ENCODE measurements around the gene BAIAP2L2. TPM values are rescaled to one million over a fixed set of nuclear protein-coding genes. Genes with fewer than 3 reads are reported as not detected.
"Not testable (repeated sequence)": the region's sequence is repeated elsewhere in the genome, so short reads cannot be mapped to it uniquely, and the experiment has no call there.

BAIAP2L2 gene
- total RNA-seq, 2 donors from 2014 or later: 59.1 to 76.6 TPM

DNA sequence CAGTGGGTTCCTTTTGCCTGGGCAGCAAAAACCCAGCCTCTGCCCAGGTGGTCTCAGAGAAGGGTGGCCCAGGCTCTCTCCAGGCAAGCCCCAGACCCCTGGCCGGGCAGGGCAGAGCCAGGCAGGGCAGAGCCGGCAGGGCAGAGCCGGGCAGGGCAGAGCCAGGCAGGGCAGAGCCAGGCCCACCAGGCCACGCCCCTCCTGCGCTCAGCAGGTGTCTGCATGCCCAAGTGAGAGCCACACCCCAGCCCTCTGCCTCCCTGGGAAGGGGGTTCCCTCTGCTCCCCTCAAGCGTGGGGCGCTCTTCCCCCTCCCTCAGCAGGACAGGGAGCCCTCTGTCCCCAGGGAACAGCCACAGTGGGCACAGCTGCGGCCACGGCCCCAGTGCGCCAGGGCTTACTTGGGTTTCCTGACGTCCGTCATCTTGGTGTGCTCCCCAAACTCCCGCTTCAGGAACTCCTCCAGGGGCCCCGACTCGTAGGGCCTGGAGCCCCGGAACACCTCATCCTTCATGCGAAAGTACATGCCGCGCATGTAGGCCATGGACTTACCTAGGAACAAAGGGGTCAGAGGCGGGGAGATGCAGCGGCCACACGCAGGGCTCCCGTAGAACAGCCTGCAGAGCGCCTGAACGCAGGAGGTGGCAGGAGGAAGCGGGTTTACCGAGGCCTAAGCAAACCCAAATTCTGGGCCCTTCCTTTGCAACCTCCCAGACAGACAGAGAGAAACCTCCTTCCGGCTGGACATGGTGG, 10.1 kb upstream of the BAIAP2L2 start:
- H3K27ac ChIP-seq: no peak overlapping the region
- intact Hi-C loops (cut with DNase I): no loop called here
- H3K4me3 ChIP-seq: no peak overlapping the region
- TF ChIP-seq, protein P1, sequence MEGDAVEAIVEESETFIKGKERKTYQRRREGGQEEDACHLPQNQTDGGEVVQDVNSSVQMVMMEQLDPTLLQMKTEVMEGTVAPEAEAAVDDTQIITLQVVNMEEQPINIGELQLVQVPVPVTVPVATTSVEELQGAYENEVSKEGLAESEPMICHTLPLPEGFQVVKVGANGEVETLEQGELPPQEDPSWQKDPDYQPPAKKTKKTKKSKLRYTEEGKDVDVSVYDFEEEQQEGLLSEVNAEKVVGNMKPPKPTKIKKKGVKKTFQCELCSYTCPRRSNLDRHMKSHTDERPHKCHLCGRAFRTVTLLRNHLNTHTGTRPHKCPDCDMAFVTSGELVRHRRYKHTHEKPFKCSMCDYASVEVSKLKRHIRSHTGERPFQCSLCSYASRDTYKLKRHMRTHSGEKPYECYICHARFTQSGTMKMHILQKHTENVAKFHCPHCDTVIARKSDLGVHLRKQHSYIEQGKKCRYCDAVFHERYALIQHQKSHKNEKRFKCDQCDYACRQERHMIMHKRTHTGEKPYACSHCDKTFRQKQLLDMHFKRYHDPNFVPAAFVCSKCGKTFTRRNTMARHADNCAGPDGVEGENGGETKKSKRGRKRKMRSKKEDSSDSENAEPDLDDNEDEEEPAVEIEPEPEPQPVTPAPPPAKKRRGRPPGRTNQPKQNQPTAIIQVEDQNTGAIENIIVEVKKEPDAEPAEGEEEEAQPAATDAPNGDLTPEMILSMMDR (IDR thresholded peaks at IDR 0.05): no peak
- no peaks in the 10 kb centered on the region for H3K9me3 ChIP-seq
- DNase-seq: peak; percentile 52
- no peaks in the 10 kb centered on the region for H3K27me3 ChIP-seq
- peaks cover 7% of the 10 kb centered on the region for H3K4me1 ChIP-seq
- H3K36me3 ChIP-seq: no peaks in the 10 kb centered on the region
- no peak overlapping the region for H3K9ac ChIP-seq (ENCODE audit: low read depth in 2 of 2, low read length in 2 of 2)

DNA sequence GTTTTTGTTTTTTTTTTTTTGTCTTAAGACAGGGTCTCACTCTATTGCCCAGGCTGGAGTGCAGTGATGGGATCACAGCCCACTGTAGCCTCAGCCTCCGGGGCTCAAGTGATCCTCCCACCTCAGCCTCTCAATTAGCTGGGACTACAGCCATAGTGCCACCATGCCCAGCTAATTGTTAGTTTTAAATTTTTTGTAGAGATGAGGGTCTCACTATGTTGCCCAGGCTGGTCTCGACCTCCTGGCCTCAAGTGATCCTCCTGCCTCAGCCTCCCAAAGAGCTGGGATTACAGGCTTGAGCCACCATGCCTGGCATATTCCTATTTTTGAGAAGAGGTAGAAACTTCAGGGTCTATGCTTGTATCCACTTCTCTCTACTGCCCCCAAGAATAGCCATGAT, 8.3 kb upstream of the BAIAP2L2 start:
- not testable (repeated sequence) for H3K9ac ChIP-seq (ENCODE audit: low read depth in 2 of 2, low read length in 2 of 2); DNase-seq; H3K36me3 ChIP-seq; H3K4me3 ChIP-seq; H3K4me1 ChIP-seq; H3K27ac ChIP-seq; H3K27me3 ChIP-seq; H3K9me3 ChIP-seq
- intact Hi-C loops (cut with DNase I): loop anchor here (10.0 kb wide), 2 partner anchors 116 to 236 kb away; no protein-coding TSS in a partner anchor

DNA sequence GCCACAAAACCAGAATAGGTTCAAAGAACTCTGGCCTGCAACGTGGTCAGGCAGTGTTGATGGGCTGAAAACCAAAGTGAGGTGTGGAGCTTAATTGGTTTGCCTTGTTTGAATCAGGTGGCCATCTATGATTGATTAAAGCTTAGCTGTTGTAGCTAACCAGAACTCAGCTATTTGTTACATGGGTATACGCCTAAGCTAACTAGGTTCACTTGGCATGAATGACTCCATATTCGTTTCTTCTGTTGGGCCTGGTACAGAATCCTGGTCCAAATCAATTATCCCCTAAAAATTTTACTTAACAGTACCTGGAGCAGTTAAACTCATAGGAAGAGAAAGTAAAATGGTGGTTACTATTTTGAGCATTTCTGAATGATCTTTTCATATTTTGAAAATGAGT, 7.7 kb upstream of the BAIAP2L2 start:
- H3K4me1 ChIP-seq: peaks cover 7% of the 10 kb centered on the region
- no peaks in the 10 kb centered on the region for H3K9me3 ChIP-seq
- H3K36me3 ChIP-seq: no peaks in the 10 kb centered on the region
- no peak for DNase-seq
- TF ChIP-seq, protein P1 (IDR thresholded peaks at IDR 0.05): no peak
- no peaks in the 10 kb centered on the region for H3K27me3 ChIP-seq
- H3K4me3 ChIP-seq: no peak overlapping the region
- intact Hi-C loops (cut with DNase I): loop anchor here (10.0 kb wide), 2 partner anchors 117 to 237 kb away; no protein-coding TSS in a partner anchor
- H3K9ac ChIP-seq (ENCODE audit: low read depth in 2 of 2, low read length in 2 of 2): no peak overlapping the region
- no peak overlapping the region for H3K27ac ChIP-seq

DNA sequence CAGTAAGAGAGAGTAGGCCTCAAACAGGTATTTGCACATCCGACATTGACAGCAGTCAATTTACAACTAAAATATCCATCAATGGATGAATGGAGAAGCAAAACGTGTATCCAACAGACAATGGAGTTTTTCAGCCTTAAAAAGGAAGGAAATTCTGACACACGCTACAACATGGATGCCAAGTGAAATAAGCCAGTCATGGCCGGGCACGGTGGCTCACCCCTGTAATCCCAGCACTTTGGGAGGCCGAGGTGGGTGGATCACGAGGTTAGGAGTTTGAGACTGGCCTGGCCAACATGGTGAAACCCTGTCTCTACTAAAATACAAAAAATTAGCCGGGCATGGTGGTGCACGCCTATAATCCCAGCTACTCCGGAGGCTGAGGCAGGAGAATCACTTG, 7.1 kb upstream of the BAIAP2L2 start:
- intact Hi-C loops (cut with DNase I): loop anchor here (10.0 kb wide), 2 partner anchors 117 to 237 kb away; no protein-coding TSS in a partner anchor
- DNase-seq, H3K27ac ChIP-seq: not testable (repeated sequence)

DNA sequence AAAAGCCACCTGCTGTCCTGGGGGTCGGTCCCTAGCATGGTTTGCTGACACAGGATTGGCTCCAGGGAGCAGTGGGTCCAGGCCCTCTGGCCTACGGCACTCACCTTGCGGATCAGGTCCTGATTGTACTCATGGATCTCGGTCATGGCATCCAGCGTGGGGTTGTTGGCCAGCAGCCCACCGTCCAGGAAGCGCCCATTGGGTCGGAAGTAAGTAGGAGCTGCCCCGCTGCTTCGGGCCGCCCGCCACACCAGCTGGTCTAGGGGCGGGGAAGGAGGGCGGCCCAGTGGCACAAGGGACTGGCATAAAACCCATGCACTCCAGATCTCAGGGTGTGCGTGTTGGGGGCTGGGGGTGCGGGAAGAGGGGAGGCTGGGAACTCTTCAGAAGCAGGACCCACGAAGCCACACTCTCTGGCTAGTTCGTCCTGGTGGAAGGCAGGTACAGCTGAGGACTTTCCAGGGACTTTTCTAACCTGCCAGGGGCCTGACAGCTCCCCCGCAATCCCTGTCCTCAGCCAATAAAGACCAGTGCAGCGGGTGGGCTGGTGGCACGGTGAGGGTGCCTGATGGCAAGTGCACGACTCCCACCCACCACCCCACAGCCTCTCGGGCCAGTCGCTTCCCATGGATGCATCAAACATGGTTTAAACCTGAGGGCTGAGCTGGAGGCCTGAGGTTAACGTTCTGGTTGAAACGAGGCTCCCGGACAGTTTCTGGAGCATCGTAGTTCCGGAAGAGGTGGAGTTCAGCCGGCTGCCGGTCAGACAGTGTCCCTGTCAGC, 5.1 kb upstream of the BAIAP2L2 start:
- peaks cover 16% of the 10 kb centered on the region for H3K4me1 ChIP-seq
- H3K27me3 ChIP-seq: no peaks in the 10 kb centered on the region
- TF ChIP-seq, protein P1 (IDR thresholded peaks at IDR 0.05): no peak
- intact Hi-C loops (cut with DNase I): loop anchor here (10.0 kb wide), 2 partner anchors 119 to 239 kb away; no protein-coding TSS in a partner anchor
- no peaks in the 10 kb centered on the region for H3K36me3 ChIP-seq
- no peak overlapping the region for H3K4me3 ChIP-seq
- H3K9me3 ChIP-seq: no peaks in the 10 kb centered on the region
- no peak overlapping the region for H3K27ac ChIP-seq
- H3K9ac ChIP-seq (ENCODE audit: low read depth in 2 of 2, low read length in 2 of 2): no peak overlapping the region
- no peak for DNase-seq

More for the DNA sequence above, 7.1 kb upstream of the BAIAP2L2 start:
- not testable (repeated sequence) for H3K4me3 ChIP-seq; H3K36me3 ChIP-seq; H3K9me3 ChIP-seq; H3K9ac ChIP-seq (ENCODE audit: low read depth in 2 of 2, low read length in 2 of 2); H3K27me3 ChIP-seq; H3K4me1 ChIP-seq

DNA sequence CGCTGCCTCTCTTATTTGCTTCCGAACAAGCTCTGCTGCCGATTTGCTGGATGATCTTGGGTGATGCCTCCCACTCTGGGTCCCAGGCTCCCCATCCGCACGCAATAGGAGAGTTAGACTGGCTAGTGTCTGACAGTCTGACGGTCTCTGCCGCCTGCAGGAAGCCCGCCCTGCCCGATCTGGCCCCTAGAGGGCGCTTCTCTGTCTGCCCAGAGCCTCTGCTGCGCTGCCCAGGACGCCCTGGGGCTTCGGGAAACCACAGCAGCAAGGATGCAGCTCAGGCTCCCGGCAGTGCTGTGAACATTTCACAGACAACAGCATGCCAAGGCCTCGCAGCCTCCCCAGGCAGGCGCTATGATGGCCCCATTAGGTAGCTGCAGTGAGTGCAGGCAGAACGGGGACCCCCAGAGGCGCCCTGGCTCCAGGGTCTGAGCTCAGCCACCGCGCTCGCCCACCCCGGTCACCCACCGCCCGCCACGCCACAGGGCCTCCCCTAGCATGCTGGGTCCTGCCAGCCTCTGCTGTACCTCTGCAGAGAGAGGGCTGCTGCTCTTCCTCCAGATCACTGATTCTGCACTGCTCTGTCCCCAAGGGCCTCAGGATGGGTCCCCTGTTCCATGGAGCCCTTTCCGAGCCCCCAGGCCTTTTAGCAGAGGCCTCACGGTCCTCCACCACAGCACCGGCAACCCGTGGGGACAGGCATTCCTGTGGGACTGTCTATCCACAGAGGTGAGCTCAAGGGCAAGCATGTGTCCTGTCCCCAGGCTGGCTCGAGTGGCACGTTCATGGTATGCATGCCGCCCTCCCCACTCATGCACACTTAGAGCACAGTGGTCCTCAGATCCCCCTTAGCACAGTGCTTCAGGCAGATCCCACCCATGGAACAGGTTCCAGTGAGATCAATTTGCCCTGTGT, 4.3 kb upstream of the BAIAP2L2 start:
- H3K4me1 ChIP-seq: peaks cover 9% of the 10 kb centered on the region
- H3K4me3 ChIP-seq: no peak overlapping the region
- no peak overlapping the region for H3K9ac ChIP-seq (ENCODE audit: low read depth in 2 of 2, low read length in 2 of 2)
- no peaks in the 10 kb centered on the region for H3K9me3 ChIP-seq
- H3K27ac ChIP-seq: no peak overlapping the region
- H3K27me3 ChIP-seq: no peaks in the 10 kb centered on the region
- peak; percentile 88 for DNase-seq
- H3K36me3 ChIP-seq: no peaks in the 10 kb centered on the region
- TF ChIP-seq, protein P1 (IDR thresholded peaks at IDR 0.05): peak; percentile 96
- intact Hi-C loops (cut with DNase I): loop anchor here (10.0 kb wide), 2 partner anchors 120 to 240 kb away; no protein-coding TSS in a partner anchor

Measured in colonic mucosa (tissue), 4 donors.